IMR-90 (cell line): ENCODE data around the gene RMDN3.

ENCODE experiments used
- BHLHE40 ChIP-seq: fragments of 150-350 bp; IDR thresholded peaks from 2 replicates; pipeline ENCODE4 v1.6.1; 2016; ENCODE audit warnings: mild to moderate bottlenecking, low read depth, low read length
- CHD1 ChIP-seq: IDR thresholded peaks from 2 replicates; pipeline ENCODE4 v1.6.1; 2012; ENCODE audit warnings: low read depth, low read length, improper control_type of control experiment
- CTCF ChIP-seq: conservative IDR thresholded peaks from 2 replicates; pipeline ENCODE4 v1.5.1; 2012; ENCODE audit warnings: mild to moderate bottlenecking, low read depth, low read length, improper control_type of control experiment
- ELK1 ChIP-seq: fragments of 150-350 bp; IDR thresholded peaks from 2 replicates; pipeline ENCODE4 v1.6.1; 2016; ENCODE audit warnings: low read depth, mild to moderate bottlenecking, low read length, moderate library complexity, borderline replicate concordance
- MAFK ChIP-seq: IDR thresholded peaks from 2 replicates; pipeline ENCODE4 v1.6.1; 2012; ENCODE audit warnings: low read depth, low read length, improper control_type of control experiment
- MXI1 ChIP-seq: IDR thresholded peaks from 2 replicates; pipeline ENCODE4 v1.6.1; 2012; ENCODE audit warnings: low read depth, mild to moderate bottlenecking, low read length, moderate library complexity, borderline replicate concordance
- NFE2L2 ChIP-seq: fragments of 150-350 bp; IDR thresholded peaks from 2 replicates; pipeline ENCODE4 v1.6.1; 2016; ENCODE audit warnings: low read depth, mild to moderate bottlenecking, low read length
- POLR2A ChIP-seq: IDR thresholded peaks from 2 replicates; pipeline ENCODE4 v1.6.1; 2012; ENCODE audit warnings: mild to moderate bottlenecking, low read depth, low read length
- RAD21 ChIP-seq: IDR thresholded peaks from 2 replicates; pipeline ENCODE4 v1.6.1; 2012; ENCODE audit warnings: low read length, improper control_type of control experiment
- RCOR1 ChIP-seq: IDR thresholded peaks from 2 replicates; pipeline ENCODE4 v1.6.1; 2012; ENCODE audit warnings: mild to moderate bottlenecking, low read length, improper control_type of control experiment; ENCODE audit not compliant: insufficient replicate concordance
- RFX5 ChIP-seq: IDR thresholded peaks from 2 replicates; pipeline ENCODE4 v1.8.0; 2012; ENCODE audit warnings: low read depth, mild to moderate bottlenecking, low read length, moderate library complexity
- USF2 ChIP-seq: fragments of 150-350 bp; IDR thresholded peaks from 2 replicates; pipeline ENCODE4 v1.6.1; 2017; ENCODE audit warnings: mild to moderate bottlenecking, antibody characterized with exemption, low read length, low read depth

- TF ChIP-seq CTCF, result no peak
- no peak for TF ChIP-seq MXI1
- no peak for TF ChIP-seq POLR2A
- no peak for TF ChIP-seq USF2
- no peak for TF ChIP-seq RAD21
- TF ChIP-seq ELK1, result no peak
- TF ChIP-seq NFE2L2, result no peak
- TF ChIP-seq RCOR1, result no peak
- TF ChIP-seq BHLHE40, result no peak
- TF ChIP-seq MAFK, result no peak
- no peak for TF ChIP-seq CHD1
- no peak for TF ChIP-seq RFX5
Observed at GRCh38 chr15:40714144-40714543, 40.9 kb downstream of the RMDN3 start.
